IMR-90 (cell line): Measurements from ENCODE around the gene GABBR2. TPM values are rescaled to one million over a fixed set of nuclear protein-coding genes. Genes with fewer than 3 reads are reported as not detected.

Source experiments
- ATAC-seq: fragments of 200-7000 bp; cut with Tn5 transposase; 2 replicates; pipeline ENCODE4 v1.9.1; 2020; ENCODE audit warnings: low read depth, mild to moderate bottlenecking, moderate library complexity
- BruUV-seq: library from RNA; stranded (reverse); fragments of 400-500 nt; replicated peaks from 2 replicates; lab custom pipeline; 2021; lab: Mats Ljungman, UMichigan
- CTCF ChIA-PET: fragments of 300-600 bp; formaldehyde crosslinking; extraction: SDS; loops from one replicate; lab custom pipeline; 2021; ENCODE audit warnings: antibody characterized with exemption; lab: Yijun Ruan, JAX
- POLR2A ChIA-PET: fragments of 300-600 bp; sonication (Branson Sonifier 250); formaldehyde crosslinking; loops from one replicate; lab custom pipeline; 2022; ENCODE audit warnings: antibody characterized with exemption; ENCODE audit not compliant: unreplicated experiment; lab: Charles Lee
- DNase-seq: peaks from one replicate; pipeline ENCODE4 v3.0.0; 2013
- H2AFZ ChIP-seq: replicated peaks from 2 replicates; pipeline ENCODE3; 2013; ENCODE audit warnings: low read length, mild to moderate bottlenecking; ENCODE audit not compliant: poor library complexity
- H2AK5ac ChIP-seq: 2 replicates; pipeline ENCODE4 v1.6.1; 2013; ENCODE audit warnings: low read depth, low read length, inconsistent platforms
- H2AK9ac ChIP-seq: replicated peaks from 2 replicates; pipeline ENCODE3; 2013; ENCODE audit warnings: mild to moderate bottlenecking, low read depth, low read length, moderate library complexity; ENCODE audit not compliant: poor library complexity
- H2BK120ac ChIP-seq: 2 replicates; pipeline ENCODE4 v1.6.1; 2013; ENCODE audit warnings: low read depth, low read length, inconsistent platforms
- H2BK15ac ChIP-seq: 3 replicates; pipeline ENCODE4 v1.6.1; 2013; ENCODE audit warnings: low read depth, low read length, inconsistent platforms
- H2BK20ac ChIP-seq: 2 replicates; pipeline ENCODE4 v1.6.1; 2013; ENCODE audit warnings: low read depth, mild to moderate bottlenecking, inconsistent platforms, low read length, moderate library complexity
- H2BK5ac ChIP-seq: 2 replicates; pipeline ENCODE4 v1.6.1; 2013; ENCODE audit warnings: mild to moderate bottlenecking, low read depth, low read length, inconsistent platforms; ENCODE audit not compliant: poor library complexity, severe bottlenecking
- H3K14ac ChIP-seq: replicated peaks from 2 replicates; pipeline ENCODE4 v1.6.1; 2013; ENCODE audit warnings: low read depth, low read length, inconsistent platforms
- H3K18ac ChIP-seq: 2 replicates; pipeline ENCODE4 v1.6.1; 2013; ENCODE audit warnings: low read depth, low read length, control low read depth
- H3K23ac ChIP-seq: 2 replicates; pipeline ENCODE4 v1.6.1; 2013; ENCODE audit warnings: low read depth, low read length, inconsistent platforms
- H3K27ac ChIP-seq: 2 replicates; pipeline ENCODE4 v1.5.1; 2013; ENCODE audit warnings: mild to moderate bottlenecking, control low read depth, low read length; ENCODE audit not compliant: insufficient read depth
- H3K27me3 ChIP-seq: 2 replicates; pipeline ENCODE4 v1.6.1; 2013; ENCODE audit warnings: low read length; ENCODE audit not compliant: control insufficient read depth, insufficient read depth
- H3K36me3 ChIP-seq: 2 replicates; pipeline ENCODE4 v1.6.1; 2013; ENCODE audit warnings: low read length, mixed read lengths; ENCODE audit not compliant: control insufficient read depth, insufficient read depth
- H3K4ac ChIP-seq: 2 replicates; pipeline ENCODE4 v1.6.1; 2013; ENCODE audit warnings: low read depth, low read length, inconsistent platforms
- H3K4me1 ChIP-seq: 2 replicates; pipeline ENCODE4 v1.6.1; 2013; ENCODE audit warnings: low read length, mixed read lengths; ENCODE audit not compliant: control insufficient read depth, insufficient read depth
- H3K4me2 ChIP-seq: 2 replicates; pipeline ENCODE4 v1.6.1; 2013; ENCODE audit warnings: low read depth, mild to moderate bottlenecking, control low read depth, low read length, moderate library complexity
- H3K4me3 ChIP-seq: 2 replicates; pipeline ENCODE4 v1.5.1; 2013; ENCODE audit warnings: low read depth, mild to moderate bottlenecking, control low read depth, low read length, moderate library complexity; ENCODE audit not compliant: insufficient read depth
- H3K56ac ChIP-seq: 2 replicates; pipeline ENCODE4 v1.6.1; 2013; ENCODE audit warnings: low read length, inconsistent platforms; ENCODE audit not compliant: insufficient read depth; ENCODE audit errors: extremely low read depth
- H3K79me1 ChIP-seq, 2 experiments: 2 replicates each; pipeline ENCODE4 v1.6.1; 2013; ENCODE audit warnings: low read length in 2 of 2, inconsistent platforms in 1 of 2, low read depth in 1 of 2
- H3K9ac ChIP-seq: 2 replicates; pipeline ENCODE4 v1.6.1; 2013; ENCODE audit warnings: low read depth, low read length, control low read depth
- H3K9me1 ChIP-seq: 2 replicates; pipeline ENCODE4 v1.6.1; 2013; ENCODE audit warnings: low read length, inconsistent platforms; ENCODE audit not compliant: insufficient read depth
- H3K9me3 ChIP-seq: 2 replicates; pipeline ENCODE4 v1.6.1; 2013; ENCODE audit warnings: low read length; ENCODE audit not compliant: control insufficient read depth, insufficient read depth
- H4K20me1 ChIP-seq: 2 replicates; pipeline ENCODE4 v1.6.1; 2013; ENCODE audit warnings: low read length, inconsistent platforms; ENCODE audit not compliant: insufficient read depth
- H4K5ac ChIP-seq: 2 replicates; pipeline ENCODE4 v1.6.1; 2013; ENCODE audit warnings: mild to moderate bottlenecking, low read depth, low read length, control low read depth
- H4K8ac ChIP-seq, 2 experiments: 2 replicates each; pipeline ENCODE4 v1.6.1; 2013; ENCODE audit warnings: low read depth in 2 of 2, low read length in 2 of 2, control low read depth in 1 of 2, inconsistent platforms in 1 of 2
- H4K91ac ChIP-seq: 2 replicates; pipeline ENCODE4 v1.6.1; 2013; ENCODE audit warnings: low read depth, low read length, inconsistent platforms; ENCODE audit not compliant: insufficient read depth
- BHLHE40 ChIP-seq: fragments of 150-350 bp; IDR thresholded peaks from 2 replicates; pipeline ENCODE4 v1.6.1; 2016; ENCODE audit warnings: mild to moderate bottlenecking, low read depth, low read length
- CEBPB ChIP-seq: IDR thresholded peaks from 2 replicates; pipeline ENCODE4 v1.6.1; 2012; ENCODE audit warnings: low read depth, low read length, improper control_type of control experiment
- CHD1 ChIP-seq: IDR thresholded peaks from 2 replicates; pipeline ENCODE4 v1.6.1; 2012; ENCODE audit warnings: low read depth, low read length, improper control_type of control experiment
- CTCF ChIP-seq: conservative IDR thresholded peaks from 2 replicates; pipeline ENCODE4 v1.5.1; 2012; ENCODE audit warnings: mild to moderate bottlenecking, low read depth, low read length, improper control_type of control experiment
- FOS ChIP-seq: fragments of 150-350 bp; IDR thresholded peaks from 2 replicates; pipeline ENCODE4 v1.6.1; 2016; ENCODE audit warnings: low read depth, low read length
- MAFK ChIP-seq: IDR thresholded peaks from 2 replicates; pipeline ENCODE4 v1.6.1; 2012; ENCODE audit warnings: low read depth, low read length, improper control_type of control experiment
- MAZ ChIP-seq: IDR thresholded peaks from 2 replicates; pipeline ENCODE4 v1.6.1; 2012; ENCODE audit warnings: low read depth, mild to moderate bottlenecking, low read length, improper control_type of control experiment, moderate library complexity, borderline replicate concordance
- MXI1 ChIP-seq: IDR thresholded peaks from 2 replicates; pipeline ENCODE4 v1.6.1; 2012; ENCODE audit warnings: low read depth, mild to moderate bottlenecking, low read length, moderate library complexity, borderline replicate concordance
- NFE2L2 ChIP-seq: fragments of 150-350 bp; IDR thresholded peaks from 2 replicates; pipeline ENCODE4 v1.6.1; 2016; ENCODE audit warnings: low read depth, mild to moderate bottlenecking, low read length
- POLR2A ChIP-seq: IDR thresholded peaks from 2 replicates; pipeline ENCODE4 v1.6.1; 2012; ENCODE audit warnings: mild to moderate bottlenecking, low read depth, low read length
- RAD21 ChIP-seq: IDR thresholded peaks from 2 replicates; pipeline ENCODE4 v1.6.1; 2012; ENCODE audit warnings: low read length, improper control_type of control experiment
- RCOR1 ChIP-seq: IDR thresholded peaks from 2 replicates; pipeline ENCODE4 v1.6.1; 2012; ENCODE audit warnings: mild to moderate bottlenecking, low read length, improper control_type of control experiment; ENCODE audit not compliant: insufficient replicate concordance
- RFX5 ChIP-seq: IDR thresholded peaks from 2 replicates; pipeline ENCODE4 v1.8.0; 2012; ENCODE audit warnings: low read depth, mild to moderate bottlenecking, low read length, moderate library complexity
- SMC3 ChIP-seq: fragments of 150-350 bp; IDR thresholded peaks from 2 replicates; pipeline ENCODE4 v1.6.1; 2016; ENCODE audit warnings: low read depth, mild to moderate bottlenecking, antibody characterized with exemption, low read length, moderate library complexity
- WGBS, 2 experiments: methylation state at CpG; one replicate each; pipeline versions ENCODE4 v1.1.5 to v1.1.7; 2013; ENCODE audit warnings: missing lambda C conversion rate in 2 of 2; ENCODE audit not compliant: insufficient read length in 1 of 2; ENCODE audit errors: extremely low coverage in 2 of 2; 5-methylcytosine and 5-hydroxymethylcytosine counted together
- dilution Hi-C: fragments of 300-500 bp; cut with HindIII; formaldehyde crosslinking; loops from one replicate; pipeline ENCODE4 v1.14.3; 2018; ENCODE audit warnings: low sequenced_read_pairs; ENCODE audit not compliant: unreplicated experiment
- in situ Hi-C: fragments of 300-500 bp; cut with MboI; formaldehyde crosslinking; loops from 3 replicates; pipeline ENCODE4 v1.14.3; 2019; ENCODE audit warnings: low sequenced_read_pairs, inconsistent platforms, mixed read lengths
- intact Hi-C: fragments of 100-400 bp; cut with micrococcal nuclease; formaldehyde crosslinking; loops from 2 replicates; pipeline ENCODE4 v1.10.0; 2022
- polyA plus RNA-seq, 3 experiments: library from polyadenylated mRNA; depleted of rRNA; stranded (reverse); fragments of >200 nt; gene quantifications; 2 replicates each; pipeline ENCODE4 v1.2.3, GENCODE V29; 2012; ENCODE audit warnings: low replicate concordance in 1 of 3
- total RNA-seq: library from RNA; depleted of rRNA; stranded (reverse); fragments of >200 nt; gene quantifications from 2 replicates; pipeline ENCODE4 v1.2.3, GENCODE V29; 2012
- TF ChIP-seq, protein P1 (sequence below): fragments of 150-350 bp; IDR thresholded peaks from 2 replicates; pipeline ENCODE4 v1.6.1; 2016; ENCODE audit warnings: low read depth, mild to moderate bottlenecking, low read length, moderate library complexity, borderline replicate concordance
- TF ChIP-seq, protein P2 (sequence below): fragments of 150-350 bp; IDR thresholded peaks from 2 replicates; pipeline ENCODE4 v1.6.1; 2017; ENCODE audit warnings: mild to moderate bottlenecking, antibody characterized with exemption, low read length, low read depth

GABBR2 gene
- total and polyA plus RNA-seq, 2 of the 4 experiments (the other 2 are of a cell fraction) = 14.2 to 20.3 TPM

- Histone ChIP-seq H3K4me1 (no peaks in the 10 kb centered on the region; the same call in 1 of the 2 replicates), H3K14ac (no peak overlapping the region), H3K36me3 (peaks cover 6% of the 10 kb centered on the region; the same call in 1 of the 2 replicates), H4K5ac (no peak overlapping the region), H3K27me3 (no peaks in the 10 kb centered on the region), H2BK20ac (no peak overlapping the region), H4K8ac (no peak overlapping the region), H3K27ac (no peak overlapping the region), H2AK9ac (no peak overlapping the region), H3K4me3 (no peak overlapping the region), H2BK120ac (no peak overlapping the region), H3K9ac (no peak overlapping the region), H2AK5ac (no peak overlapping the region), H4K20me1 (no peaks in the 10 kb centered on the region), H2BK15ac (no peak overlapping the region), H3K23ac (no peak overlapping the region), H3K4ac (no peak overlapping the region), H3K79me1 (0 out of 4 replicates have a peak, but pooled peaks cover 0 to 3% of the 10 kb centered on the region in 2 experiments), H2BK5ac (no peak overlapping the region), H3K9me3 (peaks cover 9% of the 10 kb centered on the region), H2AFZ (no peak overlapping the region), H3K9me1 (no peaks in the 10 kb centered on the region), H3K18ac (no peak overlapping the region), H3K4me2 (no peak overlapping the region), H4K91ac (no peak overlapping the region), H3K56ac (no peak overlapping the region)
- no peak for DNase-seq
- TF ChIP-seq SMC3 = no peak
- no peak for TF ChIP-seq RAD21
- no peak for TF ChIP-seq CTCF
- TF ChIP-seq, protein P1, sequence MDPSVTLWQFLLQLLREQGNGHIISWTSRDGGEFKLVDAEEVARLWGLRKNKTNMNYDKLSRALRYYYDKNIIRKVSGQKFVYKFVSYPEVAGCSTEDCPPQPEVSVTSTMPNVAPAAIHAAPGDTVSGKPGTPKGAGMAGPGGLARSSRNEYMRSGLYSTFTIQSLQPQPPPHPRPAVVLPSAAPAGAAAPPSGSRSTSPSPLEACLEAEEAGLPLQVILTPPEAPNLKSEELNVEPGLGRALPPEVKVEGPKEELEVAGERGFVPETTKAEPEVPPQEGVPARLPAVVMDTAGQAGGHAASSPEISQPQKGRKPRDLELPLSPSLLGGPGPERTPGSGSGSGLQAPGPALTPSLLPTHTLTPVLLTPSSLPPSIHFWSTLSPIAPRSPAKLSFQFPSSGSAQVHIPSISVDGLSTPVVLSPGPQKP = no peak
- TF ChIP-seq NFE2L2 = no peak
- no peak for TF ChIP-seq CHD1
- TF ChIP-seq, protein P2, sequence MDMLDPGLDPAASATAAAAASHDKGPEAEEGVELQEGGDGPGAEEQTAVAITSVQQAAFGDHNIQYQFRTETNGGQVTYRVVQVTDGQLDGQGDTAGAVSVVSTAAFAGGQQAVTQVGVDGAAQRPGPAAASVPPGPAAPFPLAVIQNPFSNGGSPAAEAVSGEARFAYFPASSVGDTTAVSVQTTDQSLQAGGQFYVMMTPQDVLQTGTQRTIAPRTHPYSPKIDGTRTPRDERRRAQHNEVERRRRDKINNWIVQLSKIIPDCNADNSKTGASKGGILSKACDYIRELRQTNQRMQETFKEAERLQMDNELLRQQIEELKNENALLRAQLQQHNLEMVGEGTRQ = no peak
- TF ChIP-seq POLR2A = no peak
- TF ChIP-seq RFX5 = no peak
- TF ChIP-seq MAZ = no peak
- TF ChIP-seq BHLHE40 = no peak
- TF ChIP-seq MAFK = no peak
- TF ChIP-seq MXI1 = no peak
- no peak for TF ChIP-seq FOS
- TF ChIP-seq CEBPB = no peak
- TF ChIP-seq RCOR1 = no peak
- dilution Hi-C loops (no loop called here), intact Hi-C loops (no loop called here), in situ Hi-C loops (no loop called here)
- WGBS, 2 experiments = 100% methylated on average over 1 of the region's 2 CpGs; no CpG with 5 or more reads in 1 of the 2 experiments
- POLR2A ChIA-PET = no interaction called here
- BruUV-seq = no TSS peak
- CTCF ChIA-PET = no interaction called here
- no peak for ATAC-seq
Observed at GRCh38 chr9:98462310-98462709, 246.4 kb downstream of the GABBR2 start.
